DMS153 (cell line): ENCODE results near the gene ZP4.

Source experiments
- DNase-seq: peaks from one replicate; lab custom pipeline; 2025; lab: John Stamatoyannopoulos, UW

Gene ZP4, protein sequence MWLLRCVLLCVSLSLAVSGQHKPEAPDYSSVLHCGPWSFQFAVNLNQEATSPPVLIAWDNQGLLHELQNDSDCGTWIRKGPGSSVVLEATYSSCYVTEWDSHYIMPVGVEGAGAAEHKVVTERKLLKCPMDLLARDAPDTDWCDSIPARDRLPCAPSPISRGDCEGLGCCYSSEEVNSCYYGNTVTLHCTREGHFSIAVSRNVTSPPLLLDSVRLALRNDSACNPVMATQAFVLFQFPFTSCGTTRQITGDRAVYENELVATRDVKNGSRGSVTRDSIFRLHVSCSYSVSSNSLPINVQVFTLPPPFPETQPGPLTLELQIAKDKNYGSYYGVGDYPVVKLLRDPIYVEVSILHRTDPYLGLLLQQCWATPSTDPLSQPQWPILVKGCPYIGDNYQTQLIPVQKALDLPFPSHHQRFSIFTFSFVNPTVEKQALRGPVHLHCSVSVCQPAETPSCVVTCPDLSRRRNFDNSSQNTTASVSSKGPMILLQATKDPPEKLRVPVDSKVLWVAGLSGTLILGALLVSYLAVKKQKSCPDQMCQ

DNA sequence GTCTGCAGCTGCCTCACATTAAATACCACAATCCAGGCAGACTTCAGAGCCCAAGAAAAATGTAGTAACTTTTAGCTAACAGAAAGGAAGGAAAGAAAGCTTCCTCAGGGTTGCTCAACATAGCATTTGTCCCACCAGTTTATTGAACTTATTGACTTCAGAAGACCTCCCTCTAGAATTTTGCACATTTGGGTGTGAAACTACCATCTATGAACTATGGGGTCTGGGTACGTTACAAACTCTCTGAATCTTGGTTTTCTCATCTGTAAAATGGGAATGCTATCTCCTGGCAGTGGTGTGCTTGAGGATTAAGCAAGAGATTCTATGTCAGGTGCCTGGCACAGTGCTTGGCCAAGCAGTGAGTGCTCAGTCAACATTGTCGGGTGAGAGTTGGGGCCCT is at the start of gene ZP4:
ZP4 (minus strand) TSS at position 101 of the 400 bp plus-strand sequence. CDS start 287 bp downstream, outside the sequence.
- no peak for DNase-seq

DNA sequence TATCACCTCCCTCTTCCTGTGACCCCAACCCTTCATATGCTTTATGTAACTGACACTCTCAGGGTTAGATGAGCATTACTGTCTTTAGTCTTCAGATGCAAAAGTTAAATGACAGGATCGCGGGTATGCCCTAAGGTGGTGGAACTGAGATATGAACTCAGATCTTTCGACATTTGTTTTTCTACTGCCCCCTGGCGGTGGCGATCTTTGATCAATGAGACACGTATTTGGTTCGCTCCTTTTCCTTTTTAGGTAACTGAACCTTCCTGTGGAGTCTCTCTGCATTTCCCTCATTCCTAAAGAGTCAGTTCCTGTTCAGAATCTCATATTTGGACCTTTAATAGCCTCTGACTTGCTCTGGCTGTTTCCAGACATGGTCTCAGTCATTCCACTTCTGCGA is 47.8 kb upstream of the ZP4 start:
- no peak for DNase-seq

DNA sequence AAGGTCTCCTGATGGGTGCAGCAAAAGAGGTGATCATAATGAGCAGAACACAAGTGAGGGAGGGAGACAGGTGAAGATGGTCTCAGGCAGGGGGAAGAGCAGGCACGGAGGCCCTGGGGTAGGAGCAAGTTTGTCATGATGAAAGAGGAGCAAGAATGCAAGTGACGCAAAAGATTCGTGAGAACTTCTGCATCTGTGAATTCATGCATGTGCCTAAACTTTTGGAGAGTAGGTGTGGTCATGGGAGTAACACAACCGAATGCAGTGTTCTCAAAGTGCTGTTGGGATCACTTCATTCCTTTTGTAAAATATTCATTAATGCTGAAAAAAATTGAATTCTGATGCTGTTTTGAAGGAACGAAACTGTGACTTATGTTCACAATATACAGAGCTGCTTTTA is 47.3 kb upstream of the ZP4 start:
- no peak for DNase-seq

DNA sequence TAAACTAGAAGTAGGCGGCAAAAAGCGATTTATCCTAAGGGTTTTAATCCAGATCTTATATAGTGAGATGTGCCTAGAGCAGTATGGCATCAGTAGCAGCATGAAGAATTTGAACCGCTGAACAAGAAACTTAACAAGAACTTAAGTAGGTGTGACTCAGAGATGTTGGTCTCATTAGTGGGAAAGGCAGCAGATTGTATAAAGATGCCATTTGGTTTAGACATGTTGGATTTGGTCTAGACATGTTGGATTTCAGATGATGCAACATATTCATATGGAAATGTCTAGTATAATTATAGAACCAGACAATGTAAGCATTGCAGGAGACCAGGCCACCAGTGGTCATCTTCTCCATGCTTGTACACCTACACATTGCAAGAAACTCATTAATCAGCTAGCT is 42.1 kb upstream of the ZP4 start:
- DNase-seq, result no peak

DNA sequence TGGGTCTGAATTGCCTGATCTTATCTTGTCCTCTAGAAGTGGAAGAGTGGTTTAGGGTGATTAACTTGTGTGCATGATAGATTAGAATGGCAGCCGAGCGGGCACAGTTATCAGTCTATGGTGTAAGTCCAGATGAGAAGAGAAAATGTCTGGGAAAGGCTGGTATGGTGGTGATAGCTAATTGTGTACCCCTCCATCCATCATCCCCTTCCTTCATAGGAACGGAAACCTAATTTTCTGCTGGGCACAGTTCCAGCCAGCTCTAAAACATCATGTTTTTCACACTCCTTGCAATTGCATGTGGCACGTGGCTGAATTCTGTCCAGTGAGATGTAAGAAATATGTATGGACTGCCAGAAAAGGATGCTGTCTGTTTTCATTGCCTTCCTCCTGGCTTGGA is 40.9 kb upstream of the ZP4 start:
- no peak for DNase-seq

DNA sequence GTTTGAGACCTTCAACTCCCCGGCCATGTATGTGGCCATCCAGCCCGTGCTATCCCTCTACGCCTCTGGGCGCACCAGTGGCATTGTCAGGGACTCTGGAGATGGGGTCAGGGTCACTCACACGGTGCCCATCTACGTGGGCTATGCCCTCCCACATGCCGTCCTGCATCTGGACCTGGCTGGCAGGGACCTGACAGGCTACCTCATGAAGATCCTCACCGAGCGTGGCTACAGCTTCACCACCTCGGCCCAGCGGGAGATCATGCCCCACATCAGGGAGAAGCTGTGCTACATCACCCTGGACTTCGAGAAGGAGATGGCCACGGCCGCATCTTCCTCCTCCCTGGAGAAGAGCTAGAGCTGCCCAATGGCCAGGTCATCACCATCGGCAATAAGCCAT is 36.5 kb upstream of the ZP4 start:
- DNase-seq, result no peak

DNA sequence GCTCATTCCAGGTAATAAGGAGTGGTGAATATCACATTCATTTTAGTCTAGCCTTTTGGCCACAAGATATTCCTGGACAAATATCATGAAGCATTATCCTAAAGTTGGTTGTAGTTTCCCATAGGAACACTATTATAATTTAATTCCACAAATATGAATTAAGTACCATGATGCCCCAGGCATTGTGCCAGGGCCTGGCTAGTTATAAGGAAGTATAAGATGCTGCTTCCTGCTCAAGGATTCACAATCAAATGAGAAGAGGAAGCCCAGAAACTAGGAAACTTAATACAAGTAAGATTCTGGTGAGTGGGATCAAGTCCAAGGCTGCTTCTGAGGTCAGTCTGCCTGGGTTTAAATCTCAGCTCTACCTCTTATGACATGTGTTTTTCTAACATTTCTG is 30.6 kb upstream of the ZP4 start:
- DNase-seq, result no peak

DNA sequence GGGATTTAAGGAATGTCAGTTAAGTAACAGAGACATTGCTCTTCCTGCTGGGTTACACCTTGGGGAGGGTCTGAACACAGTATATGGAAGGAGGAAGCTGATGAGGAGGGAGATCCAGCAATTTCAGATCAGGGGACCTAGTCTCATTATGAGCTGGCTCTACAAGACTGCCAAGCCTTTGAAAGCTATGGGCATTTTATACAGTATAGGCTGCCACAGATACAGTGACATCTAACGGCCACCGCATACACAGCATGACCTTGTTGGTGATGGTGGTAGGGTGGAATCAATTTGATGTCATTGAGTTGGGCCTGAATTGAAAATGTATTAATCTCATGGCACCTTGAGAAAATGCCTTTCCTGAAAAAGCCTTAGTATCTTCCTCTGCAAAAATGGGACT is 22.6 kb upstream of the ZP4 start:
- no peak for DNase-seq

DNA sequence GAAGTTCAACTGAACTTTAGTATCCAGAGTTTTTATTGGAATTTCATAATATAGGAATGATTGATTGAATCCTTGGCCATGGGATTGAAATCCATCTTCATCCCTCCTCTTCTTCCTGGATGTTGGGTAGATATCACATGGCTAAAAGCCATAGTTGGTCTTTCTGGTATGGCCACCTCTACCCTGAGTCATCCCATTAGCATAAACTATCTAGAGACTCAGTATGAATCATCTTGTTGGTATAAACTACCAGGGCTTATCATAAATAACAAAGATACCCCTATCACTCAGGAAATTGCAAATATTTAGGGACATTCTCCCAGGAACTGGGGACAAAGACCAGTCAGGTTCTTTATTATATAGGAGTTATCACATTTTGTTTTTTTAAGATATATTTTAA is 21.2 kb upstream of the ZP4 start:
- DNase-seq, result no peak

DNA sequence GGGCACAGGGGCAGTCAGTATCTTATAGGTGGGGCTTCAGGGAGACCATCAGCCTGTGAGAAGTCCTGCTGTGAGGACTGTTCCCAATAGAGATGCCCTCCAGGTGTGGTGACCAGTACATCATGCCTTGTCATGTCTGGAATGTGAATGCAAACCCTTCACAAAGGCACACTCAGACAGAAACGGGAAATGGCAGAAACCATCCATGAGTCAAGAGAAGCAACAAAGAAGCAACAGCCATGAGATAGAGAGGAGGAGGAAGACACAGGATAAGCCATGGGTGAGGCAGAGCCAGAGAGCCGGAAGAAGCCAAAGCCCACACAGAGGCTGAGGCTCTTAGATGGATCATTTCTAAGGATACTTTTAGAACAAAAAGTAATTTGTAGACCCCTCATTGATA is 20.1 kb upstream of the ZP4 start:
- DNase-seq, result no peak

DNA sequence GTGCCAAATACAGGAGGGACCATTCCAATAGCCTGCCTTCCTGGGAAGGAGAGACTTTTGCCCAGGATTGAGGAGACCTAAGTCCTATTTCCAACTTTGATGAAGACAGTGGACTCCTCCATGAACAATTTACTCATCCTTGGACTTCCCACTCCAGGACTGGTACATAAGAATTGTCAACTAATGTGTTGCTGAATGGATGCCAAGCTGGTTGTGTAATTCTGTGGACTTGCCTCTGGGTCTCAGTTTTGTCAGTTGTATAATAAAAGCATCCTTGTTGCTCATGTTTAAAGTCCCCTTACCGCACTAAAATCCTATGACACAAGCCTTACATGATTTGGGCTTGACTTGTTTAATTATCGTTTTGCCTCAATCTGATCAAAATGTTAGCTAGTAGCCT is 13.2 kb upstream of the ZP4 start:
- no peak for DNase-seq

DNA sequence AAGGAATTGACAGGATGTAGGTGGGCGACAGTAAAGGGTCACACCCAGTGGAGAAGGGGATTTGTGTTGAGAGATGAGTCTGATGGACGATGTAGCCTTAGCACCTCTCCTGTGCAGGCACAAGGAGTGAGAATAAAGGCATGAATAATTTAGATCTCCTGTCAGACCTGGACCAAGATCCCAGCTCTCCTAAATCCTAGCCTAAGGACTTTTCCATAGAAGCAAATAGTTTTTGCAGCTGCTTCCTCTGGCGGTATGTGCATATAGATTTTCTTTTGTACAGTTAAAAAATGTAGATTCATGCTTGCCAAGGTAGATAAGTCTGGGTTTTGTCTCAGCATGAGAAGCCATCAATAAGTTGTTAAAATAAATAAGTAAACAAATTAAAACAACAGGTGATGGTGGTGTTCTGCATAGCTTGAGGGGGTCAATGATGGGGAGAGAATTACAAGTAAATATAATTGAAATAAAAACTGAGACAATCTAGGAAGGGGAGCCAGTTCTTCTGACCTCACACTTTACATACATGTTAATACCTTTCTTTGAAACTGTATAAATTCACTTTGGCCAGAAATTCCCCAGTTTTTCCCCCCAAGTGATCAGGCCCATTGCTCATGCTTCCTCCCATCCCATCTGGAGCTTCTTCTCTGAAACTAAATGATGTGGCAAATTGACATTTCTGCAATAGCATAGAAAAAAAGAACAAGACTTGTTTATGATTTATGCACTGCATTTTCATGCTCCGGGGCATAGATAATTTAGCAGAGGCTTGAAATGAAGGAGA is 12.4 kb upstream of the ZP4 start:
- DNase-seq, result no peak

DNA sequence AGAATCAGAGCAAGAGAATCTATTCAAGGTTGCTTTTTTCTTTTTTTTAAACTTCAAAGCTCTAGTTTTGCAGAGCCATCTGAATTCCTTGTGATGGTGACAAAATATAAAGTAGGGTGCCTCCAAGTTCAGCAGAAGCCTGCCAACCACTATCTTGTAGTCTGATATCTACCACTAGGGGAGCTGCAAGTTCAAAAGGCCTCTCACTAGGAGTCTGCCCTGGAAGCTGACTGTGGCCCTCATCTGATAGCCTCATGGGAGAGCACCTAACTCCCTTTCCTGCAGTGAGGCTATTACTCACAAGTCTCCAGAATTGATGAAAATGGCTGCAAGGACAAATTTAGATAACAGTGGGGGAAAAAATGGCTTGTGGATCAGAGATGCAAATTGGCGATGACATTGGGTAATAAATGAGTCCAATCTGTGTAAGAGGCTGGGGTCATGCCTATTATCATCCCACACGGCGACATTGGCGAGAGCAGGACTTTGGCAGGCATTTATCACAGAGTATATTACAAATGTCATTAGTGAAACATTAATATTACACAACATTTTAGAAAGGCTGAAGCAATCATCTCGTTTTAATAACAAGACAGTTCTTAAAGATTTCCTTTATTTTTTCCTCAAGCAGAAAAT is 10.7 kb upstream of the ZP4 start:
- DNase-seq, result no peak

DNA sequence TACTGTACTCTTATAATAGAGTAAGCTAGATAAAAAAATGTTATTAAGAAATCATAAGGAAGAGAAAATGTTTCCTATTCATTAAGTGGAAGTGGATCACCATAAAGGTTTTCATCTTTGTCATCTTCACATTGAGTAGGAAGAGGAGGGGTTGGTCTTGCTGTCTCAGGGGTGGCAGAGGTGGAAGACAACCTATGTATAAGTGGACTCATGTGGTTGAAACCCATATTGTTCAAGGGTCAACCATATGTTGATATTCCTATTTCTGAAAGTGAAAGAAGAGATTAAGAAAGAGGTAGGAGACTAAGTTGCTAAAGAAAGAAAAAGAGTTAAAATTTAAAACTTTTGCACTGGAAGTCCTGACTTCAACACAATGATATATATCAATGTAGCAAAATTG is 4.9 kb upstream of the ZP4 start:
- no peak for DNase-seq

DNA sequence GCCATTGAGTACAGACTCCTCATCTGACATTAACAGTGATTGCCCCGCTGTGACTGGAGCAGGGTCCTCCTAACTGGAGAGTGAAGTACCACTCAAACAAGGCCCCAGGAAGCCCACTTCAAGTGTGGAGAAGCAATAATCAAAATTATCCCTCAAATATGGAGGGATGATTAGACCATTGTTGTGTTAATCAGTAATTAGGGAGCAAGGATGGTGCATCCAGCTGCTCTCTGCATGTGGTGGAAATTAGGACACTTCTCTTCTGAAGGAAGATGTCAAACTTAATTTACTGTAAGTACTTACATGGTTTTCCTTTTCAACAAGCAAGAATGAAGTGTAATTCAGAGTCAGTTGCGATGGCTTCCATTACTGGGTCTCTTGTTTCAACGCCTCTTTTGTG is 3.4 kb upstream of the ZP4 start:
- DNase-seq, result no peak

DNA sequence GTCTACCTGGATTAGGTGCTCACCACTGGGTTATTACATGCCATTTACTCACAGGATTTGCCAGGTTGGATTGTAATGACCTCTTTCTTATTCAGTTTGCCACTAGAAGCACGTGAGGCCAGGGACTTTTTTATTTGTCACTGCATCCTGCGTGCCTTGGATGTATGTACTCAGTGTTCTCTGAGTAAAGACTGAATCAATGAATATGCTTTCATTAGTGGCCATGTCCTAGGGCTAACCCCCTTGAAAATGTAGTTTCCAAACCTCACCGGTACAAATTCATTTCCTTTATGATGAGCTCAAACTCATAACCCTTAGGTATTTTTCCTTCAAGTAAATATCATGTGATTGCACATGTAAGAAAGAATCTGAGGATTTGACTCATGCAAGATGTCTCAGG is 1.3 kb upstream of the ZP4 start:
- no peak for DNase-seq

DNA sequence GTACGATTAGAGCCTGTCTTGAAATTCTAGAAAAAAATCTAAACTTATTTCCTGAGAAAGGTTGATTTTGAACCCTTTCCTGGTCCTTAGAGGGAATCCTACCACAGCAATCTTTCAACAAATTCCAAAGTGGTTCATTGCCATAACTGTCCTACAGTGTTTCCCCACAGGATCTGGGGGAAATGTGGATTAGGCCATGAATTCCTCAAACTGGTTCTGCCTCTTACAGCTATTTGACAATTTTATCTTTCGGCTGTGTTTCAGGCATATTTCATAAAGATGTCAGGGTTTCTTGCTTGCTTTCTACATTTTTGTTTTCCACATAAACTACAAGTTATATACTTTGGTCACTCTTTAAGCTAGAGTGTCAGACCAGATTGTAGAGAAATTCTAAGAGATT is 544 bp upstream of the ZP4 start:
- DNase-seq, result no peak

DNA sequence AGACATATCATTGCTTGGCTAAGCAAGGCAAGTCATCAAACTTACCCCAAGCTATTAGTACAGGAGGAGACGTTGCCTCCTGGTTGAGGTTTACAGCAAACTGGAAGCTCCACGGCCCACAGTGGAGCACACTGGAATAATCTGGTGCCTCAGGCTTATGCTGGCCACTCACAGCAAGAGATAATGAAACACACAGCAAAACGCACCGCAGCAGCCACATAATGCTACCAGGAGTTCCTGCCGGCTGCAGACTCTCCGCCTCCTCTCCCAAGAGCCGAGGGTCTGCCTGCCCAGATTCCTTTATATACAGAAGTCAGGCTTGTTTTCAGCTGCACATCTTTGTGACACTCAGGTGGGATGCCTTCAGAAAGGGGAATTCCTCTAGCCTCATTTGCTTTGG is 306 bp downstream of the ZP4 start:
- DNase-seq, result no peak

DNA sequence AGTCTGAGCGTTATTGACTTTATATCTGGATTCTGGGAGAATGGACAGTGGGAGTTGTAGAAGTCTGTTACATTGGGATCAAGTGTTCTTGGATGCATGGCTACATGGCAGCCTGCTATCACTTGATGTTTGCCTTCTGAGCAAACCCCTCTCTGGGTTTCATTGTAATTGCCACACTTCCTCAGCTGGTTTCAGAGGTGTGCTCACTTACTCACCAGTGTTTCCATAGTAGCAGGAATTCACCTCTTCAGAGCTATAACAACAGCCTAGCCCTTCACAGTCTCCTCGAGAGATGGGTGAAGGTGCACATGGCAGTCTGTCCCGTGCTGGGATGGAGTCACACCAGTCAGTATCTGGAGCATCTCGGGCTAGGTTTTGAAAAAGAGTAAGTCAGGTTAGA is 2.6 kb downstream of the ZP4 start:
- DNase-seq, result no peak

DNA sequence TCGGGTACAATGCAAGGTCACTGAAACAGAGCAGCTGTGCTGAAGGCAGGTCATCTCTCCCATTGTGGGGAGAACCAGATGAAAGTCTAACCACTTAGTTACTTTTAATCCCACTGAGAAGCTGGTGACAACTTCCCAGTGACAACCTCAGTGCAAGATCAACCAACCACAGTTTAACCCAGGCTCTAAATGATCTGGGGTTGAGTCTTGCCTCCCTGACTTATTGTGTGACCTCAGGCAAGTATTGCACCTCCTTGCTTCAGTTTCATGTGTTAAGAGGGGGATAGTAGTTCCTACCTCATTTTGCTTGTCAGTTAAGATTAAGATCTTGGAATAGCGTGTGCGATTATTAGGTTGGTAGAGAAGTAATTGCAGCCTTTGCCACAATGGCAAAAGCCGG is 3.2 kb downstream of the ZP4 start:
- DNase-seq, result no peak

DNA sequence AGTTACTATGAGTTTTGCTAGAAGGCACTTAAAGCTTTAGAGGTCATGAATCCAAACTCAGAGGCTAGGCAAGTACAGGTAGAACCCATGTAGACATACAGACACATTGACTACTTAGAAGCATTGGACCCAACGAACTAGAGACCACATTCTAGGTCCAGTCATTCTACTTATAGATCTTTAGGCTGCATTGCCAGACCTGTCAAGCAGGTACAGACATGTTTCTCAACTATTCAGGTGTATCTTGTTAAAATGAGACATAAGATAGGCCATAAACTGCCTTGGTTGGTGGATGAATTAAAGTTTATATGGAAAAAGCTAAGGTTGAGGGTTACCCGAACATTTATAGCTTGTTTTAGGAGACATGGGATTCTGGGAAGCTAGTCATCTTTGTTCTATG is 6.5 kb downstream of the ZP4 start:
- DNase-seq, result no peak

DNA sequence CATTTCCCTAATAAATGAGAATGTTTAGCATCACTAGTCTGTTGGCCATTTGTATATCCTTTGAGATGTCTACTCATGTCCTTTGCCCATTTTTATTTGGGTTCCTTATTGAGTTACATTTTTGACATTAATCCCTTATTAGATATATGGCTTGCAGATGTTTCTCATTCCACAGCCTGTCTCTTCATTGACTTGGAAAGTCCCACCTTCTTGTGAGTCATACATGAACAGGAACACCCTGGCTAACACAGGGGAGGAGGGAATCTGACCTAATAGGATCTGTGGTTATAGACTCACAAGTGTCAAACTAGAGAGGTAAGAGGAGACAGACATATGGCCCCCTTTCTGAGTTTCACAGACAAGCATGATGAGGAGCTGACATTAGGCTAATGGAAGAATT is 11.5 kb downstream of the ZP4 start:
- no peak for DNase-seq

DNA sequence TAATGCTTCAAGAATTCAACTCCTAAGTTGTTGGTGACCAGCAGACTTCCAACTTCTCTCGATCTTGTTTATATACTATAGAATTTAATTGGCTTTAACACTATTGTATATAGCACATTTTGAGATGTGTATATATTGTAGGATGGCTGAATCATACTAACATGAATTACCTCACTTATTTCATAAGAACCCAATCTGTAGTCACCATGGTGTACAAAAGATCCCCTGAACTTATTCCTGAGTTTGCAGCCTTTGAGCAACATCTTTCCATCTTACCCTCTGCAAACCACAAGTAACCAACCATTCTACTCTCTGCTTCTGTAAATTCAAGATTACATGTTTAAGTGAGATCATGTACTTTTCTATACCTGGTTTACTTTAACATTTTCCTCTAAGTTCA is 12.3 kb downstream of the ZP4 start:
- no peak for DNase-seq
